ENCODE results near the gene GRIN2C. TPM values are rescaled to one million over a fixed set of nuclear protein-coding genes. Genes with fewer than 3 reads are reported as not detected.

Gene GRIN2C
- total and polyA plus RNA-seq, 2 donors (not counting 3 experiments of a cell fraction or from before 2014, with no cell fraction given) = 0.04 to 0.60 TPM

- no peak for DNase-seq (ENCODE audit: low read depth, low spot score)
- intact Hi-C loops (cut with micrococcal nuclease) = no loop called here
- no peaks in the 10 kb centered on the region for H4K20me1 ChIP-seq (replicated peaks; ENCODE audit: control insufficient read depth, extremely low read depth, insufficient read depth, low read length)
- no peaks in the 10 kb centered on the region for H3K36me3 ChIP-seq (ENCODE audit: control insufficient read depth in 2 of 2, extremely low read depth in 1 of 2, insufficient read depth in 2 of 2, low read length in 2 of 2)
- H3K27ac ChIP-seq (ENCODE audit: insufficient read depth, low read depth, low read length) = no peak overlapping the region
- FAIRE-seq = no peak
- no peaks in the 10 kb centered on the region for H3K4me1 ChIP-seq (ENCODE audit: control insufficient read depth, extremely low read depth, insufficient read depth, low read length)
- no peak overlapping the region for H3K4me2 ChIP-seq (ENCODE audit: insufficient read depth, low read length)
- no peak overlapping the region for H2AFZ ChIP-seq (ENCODE audit: low read depth, low read length)
- no peaks in the 10 kb centered on the region for H3K9me3 ChIP-seq (replicated peaks; ENCODE audit: control insufficient read depth, insufficient read depth, low read length)
- dilution Hi-C loops (cut with MboI; ENCODE audit: extremely low pct_ligation_motif_present, low sequenced_read_pairs) = no loop called here
- H3K27me3 ChIP-seq (ENCODE audit: control insufficient read depth in 2 of 2, insufficient read depth in 2 of 2, low read length in 2 of 2) = no peaks in the 10 kb centered on the region
- H3K9me1 ChIP-seq (replicated peaks; ENCODE audit: control insufficient read depth, extremely low read depth, insufficient read depth, low read length) = no peaks in the 10 kb centered on the region
- no peak for TF ChIP-seq EZH2 (IDR thresholded peaks at IDR 0.05; ENCODE audit: borderline replicate concordance, low read depth, low read length, severe bottlenecking)
- no peak for TF ChIP-seq POLR2AphosphoS5 (IDR thresholded peaks at IDR 0.05; ENCODE audit: insufficient read depth, low read depth, low read length)
- no peak for TF ChIP-seq CTCF (IDR thresholded peaks at IDR 0.05; ENCODE audit: extremely low read depth in 1 of 2, insufficient read depth in 1 of 2, low read depth in 1 of 2, low read length in 2 of 2)
- no peak for TF ChIP-seq GATA2 (IDR thresholded peaks at IDR 0.05; ENCODE audit: insufficient read depth, insufficient read length, low read depth, low read length)
- no peak for TF ChIP-seq FOS (IDR thresholded peaks at IDR 0.05; ENCODE audit: borderline replicate concordance, insufficient read depth, low read length)
- no peak for TF ChIP-seq MYC (IDR thresholded peaks at IDR 0.05; ENCODE audit: low read depth, low read length)
- no peak for TF ChIP-seq MAX (IDR thresholded peaks at IDR 0.05; ENCODE audit: insufficient read depth, insufficient read length)
- TF ChIP-seq POLR2A (IDR thresholded peaks at IDR 0.05; ENCODE audit: low read depth, low read length) = no peak
- no peak for TF ChIP-seq JUN (IDR thresholded peaks at IDR 0.05; ENCODE audit: borderline replicate concordance, insufficient read depth, insufficient read length, low read depth)
- no peaks in the 10 kb centered on the region for H3K79me2 ChIP-seq (ENCODE audit: control insufficient read depth, insufficient read depth, low read length)
- H3K9ac ChIP-seq (replicated peaks; ENCODE audit: extremely low read depth, insufficient read depth, low read length) = no peak overlapping the region
- POLR2A ChIA-PET = interaction anchor here (1.4 kb wide), 1 partner anchor 8 kb away, joined by 6 read pairs; the partner anchor contains the start of gene FDXR
- no TSS peak for BruUV-seq (replicated peaks)
- CTCF ChIA-PET = interaction anchor here (0.8 kb wide), 1 partner anchor 13 kb away, joined by 4 read pairs; the partner anchor contains the start of gene FADS6
- no peak overlapping the region for H3K4me3 ChIP-seq (replicated peaks in 1 of 3; ENCODE audit: insufficient read depth in 1 of 3, low read depth in 1 of 3, low read length in 3 of 3)
Observed at GRCh38 chr17:74881073-74881472, 21.4 kb upstream of the GRIN2C start.
